LNCAP (cell line): Measurements from ENCODE around the gene RNF207.

ENCODE experiments used
- TF ChIP-seq, protein P1 (sequence below): fragments of 450-650 bp; IDR thresholded peaks from 2 replicates; pipeline ENCODE4 v1.5.1; 2017; ENCODE audit warnings: mild to moderate bottlenecking

The RNF207 gene

DNA sequence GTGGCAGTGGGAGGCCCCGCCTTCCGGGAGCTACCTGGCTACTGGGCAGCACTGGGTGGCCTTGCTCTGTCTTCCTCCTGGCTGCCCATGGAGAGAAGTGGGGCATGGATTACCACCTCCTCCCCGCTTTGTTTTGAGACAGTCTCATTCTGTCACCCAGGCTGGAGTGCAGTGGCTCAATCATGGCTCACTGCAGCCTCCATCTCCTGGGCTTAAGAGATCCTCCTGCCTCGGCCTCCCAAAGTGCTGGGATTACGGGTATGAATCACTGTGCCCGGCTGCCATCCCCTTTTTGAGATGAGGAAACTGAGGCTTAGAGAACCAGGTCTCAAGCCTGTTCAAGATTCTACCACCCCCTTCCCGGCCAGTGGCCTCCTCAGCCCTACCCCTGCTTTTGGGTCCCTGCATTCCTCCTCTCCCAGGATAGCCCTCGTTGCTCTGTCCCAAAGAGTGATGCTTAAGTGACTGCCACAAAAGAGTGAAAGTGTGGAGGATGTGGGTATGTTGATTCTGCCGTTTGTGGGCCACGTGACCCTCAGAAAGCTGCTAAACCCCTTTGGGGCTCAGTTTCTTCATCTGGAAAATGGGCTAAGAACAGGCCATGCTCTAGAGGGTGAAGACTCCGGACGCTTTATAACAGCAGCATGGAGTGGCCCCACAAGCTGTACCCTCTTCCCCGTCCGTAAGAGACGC is 45.9 kb downstream of the RNF207 start:
- TF ChIP-seq, protein P1, sequence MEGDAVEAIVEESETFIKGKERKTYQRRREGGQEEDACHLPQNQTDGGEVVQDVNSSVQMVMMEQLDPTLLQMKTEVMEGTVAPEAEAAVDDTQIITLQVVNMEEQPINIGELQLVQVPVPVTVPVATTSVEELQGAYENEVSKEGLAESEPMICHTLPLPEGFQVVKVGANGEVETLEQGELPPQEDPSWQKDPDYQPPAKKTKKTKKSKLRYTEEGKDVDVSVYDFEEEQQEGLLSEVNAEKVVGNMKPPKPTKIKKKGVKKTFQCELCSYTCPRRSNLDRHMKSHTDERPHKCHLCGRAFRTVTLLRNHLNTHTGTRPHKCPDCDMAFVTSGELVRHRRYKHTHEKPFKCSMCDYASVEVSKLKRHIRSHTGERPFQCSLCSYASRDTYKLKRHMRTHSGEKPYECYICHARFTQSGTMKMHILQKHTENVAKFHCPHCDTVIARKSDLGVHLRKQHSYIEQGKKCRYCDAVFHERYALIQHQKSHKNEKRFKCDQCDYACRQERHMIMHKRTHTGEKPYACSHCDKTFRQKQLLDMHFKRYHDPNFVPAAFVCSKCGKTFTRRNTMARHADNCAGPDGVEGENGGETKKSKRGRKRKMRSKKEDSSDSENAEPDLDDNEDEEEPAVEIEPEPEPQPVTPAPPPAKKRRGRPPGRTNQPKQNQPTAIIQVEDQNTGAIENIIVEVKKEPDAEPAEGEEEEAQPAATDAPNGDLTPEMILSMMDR, result no peak

DNA sequence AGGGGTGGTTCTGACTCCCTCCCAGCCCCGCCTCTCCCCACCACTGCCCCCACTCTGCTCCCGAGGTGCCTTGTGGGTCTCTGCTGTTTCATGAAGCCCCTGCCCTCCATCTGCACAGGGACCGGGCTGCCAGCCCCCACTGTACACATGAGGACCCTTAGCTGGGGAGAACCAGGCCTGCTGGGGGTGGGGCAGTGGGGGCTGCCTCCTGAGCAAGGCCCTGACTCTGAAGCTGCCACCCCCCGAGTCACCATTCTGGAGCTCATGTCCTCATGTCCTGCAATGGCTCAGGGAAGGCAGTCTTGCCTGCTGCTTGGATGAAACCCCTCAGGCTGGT is 46.4 kb downstream of the RNF207 start:
- TF ChIP-seq, protein P1, result no peak

GRCh38 chr1:6253380-6253779 is 47.5 kb downstream of the RNF207 start:
- TF ChIP-seq, protein P1, result no peak

GRCh38 chr1:6254691-6255090 is 48.8 kb downstream of the RNF207 start:
- TF ChIP-seq, protein P1, result no peak

GRCh38 chr1:6256645-6257044 is 50.7 kb downstream of the RNF207 start:
- TF ChIP-seq, protein P1, result no peak

DNA sequence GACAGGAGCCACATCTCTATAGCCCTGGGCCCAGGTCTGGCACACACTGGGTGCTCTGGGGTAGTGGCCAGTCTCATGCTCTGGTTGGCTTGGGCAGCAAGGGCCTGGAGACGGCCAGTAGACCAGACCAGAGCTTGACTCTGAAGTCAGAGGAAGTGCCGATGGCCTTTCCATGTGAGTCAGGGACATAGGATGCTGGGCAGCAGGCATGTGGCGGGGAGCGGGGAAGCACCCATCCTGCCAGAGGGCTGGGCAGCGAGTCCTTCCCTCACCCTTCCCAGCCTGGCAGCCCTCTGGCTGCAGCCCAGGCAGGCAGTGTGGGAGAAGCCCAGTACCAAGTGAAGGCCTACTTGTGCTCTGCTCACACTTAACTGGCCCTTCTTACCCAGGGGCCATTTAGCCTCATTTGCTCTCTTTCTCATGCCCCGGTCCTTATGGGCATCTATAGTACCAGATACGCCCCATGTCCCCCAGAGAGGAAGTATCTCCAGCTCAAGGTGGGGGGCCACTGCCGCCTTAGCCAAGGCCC is 51.7 kb downstream of the RNF207 start:
- TF ChIP-seq, protein P1, result no peak

DNA sequence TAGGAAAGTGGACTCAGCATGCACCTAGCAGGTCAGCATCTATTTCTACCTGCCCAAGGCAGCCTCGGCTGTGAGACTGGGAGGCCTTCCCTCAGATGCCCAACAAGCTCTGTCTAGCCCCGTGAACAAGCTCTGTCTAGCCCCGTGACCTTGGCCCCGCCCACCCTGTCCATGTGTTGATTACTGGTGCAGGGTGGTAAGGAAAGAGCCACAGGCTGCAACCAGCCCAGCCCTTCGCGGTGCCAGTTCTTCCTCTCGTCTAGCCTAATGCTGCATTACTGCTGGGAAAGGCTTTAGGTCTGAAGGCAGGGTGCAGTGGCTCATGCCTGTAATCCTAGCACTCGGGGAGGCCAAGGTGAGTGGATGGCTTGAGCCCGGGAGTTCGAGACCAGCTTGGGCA is 52.8 kb downstream of the RNF207 start:
- TF ChIP-seq, protein P1, result no peak
